Measurements from ENCODE around the gene HS6ST3. TPM values are rescaled to one million over a fixed set of nuclear protein-coding genes. Genes with fewer than 3 reads are reported as not detected.

HS6ST3 gene
- total and polyA plus RNA-seq, 2 donors (not counting 3 experiments of a cell fraction or from before 2014, with no cell fraction given), result 0.03 to 0.15 TPM

DNA sequence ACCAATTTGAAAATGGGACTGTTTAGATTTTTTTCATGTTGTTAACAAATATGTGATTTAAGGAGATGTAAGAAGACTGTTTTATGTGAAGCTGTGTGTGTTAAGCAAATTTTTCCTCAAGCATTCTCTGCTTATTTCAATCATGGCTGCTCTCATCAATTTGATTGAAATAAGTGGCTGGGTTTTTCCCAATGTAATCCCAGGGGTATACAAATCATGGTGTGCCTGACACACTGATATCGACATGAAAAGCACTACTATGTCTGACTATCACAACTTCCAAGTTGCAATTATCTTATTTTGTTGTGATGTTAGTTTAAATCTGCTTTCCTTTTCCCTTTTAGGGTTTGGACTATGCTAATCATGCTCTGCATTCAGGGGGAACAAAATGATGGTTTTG lies 283.7 kb downstream of the HS6ST3 start:
- no peak for DNase-seq (ENCODE audit: low read depth, low spot score)
- CTCF ChIA-PET, result no interaction called here
- intact Hi-C loops (cut with micrococcal nuclease), result no loop called here
- no peak overlapping the region for H3K27ac ChIP-seq (ENCODE audit: insufficient read depth, low read depth, low read length)
- no peak overlapping the region for H3K4me3 ChIP-seq (replicated peaks in 1 of 3; ENCODE audit: insufficient read depth in 1 of 3, low read depth in 1 of 3, low read length in 3 of 3)
- H3K9me3 ChIP-seq (replicated peaks; ENCODE audit: control insufficient read depth, insufficient read depth, low read length), result no peaks in the 10 kb centered on the region
- FAIRE-seq, result no peak
- no peaks in the 10 kb centered on the region for H3K27me3 ChIP-seq (ENCODE audit: control insufficient read depth in 2 of 2, insufficient read depth in 2 of 2, low read length in 2 of 2)
- H3K4me2 ChIP-seq (ENCODE audit: insufficient read depth, low read length), result no peak overlapping the region
- no peak overlapping the region for H2AFZ ChIP-seq (ENCODE audit: low read depth, low read length)
- POLR2A ChIA-PET, result no interaction called here
- no peaks in the 10 kb centered on the region for H3K36me3 ChIP-seq (ENCODE audit: control insufficient read depth in 2 of 2, extremely low read depth in 1 of 2, insufficient read depth in 2 of 2, low read length in 2 of 2)
- TF ChIP-seq EZH2 (IDR thresholded peaks at IDR 0.05; ENCODE audit: borderline replicate concordance, low read depth, low read length, severe bottlenecking), result no peak
- no peak for TF ChIP-seq MYC (IDR thresholded peaks at IDR 0.05; ENCODE audit: low read depth, low read length)
- TF ChIP-seq POLR2A (IDR thresholded peaks at IDR 0.05; ENCODE audit: low read depth, low read length), result no peak
- TF ChIP-seq, protein P1, sequence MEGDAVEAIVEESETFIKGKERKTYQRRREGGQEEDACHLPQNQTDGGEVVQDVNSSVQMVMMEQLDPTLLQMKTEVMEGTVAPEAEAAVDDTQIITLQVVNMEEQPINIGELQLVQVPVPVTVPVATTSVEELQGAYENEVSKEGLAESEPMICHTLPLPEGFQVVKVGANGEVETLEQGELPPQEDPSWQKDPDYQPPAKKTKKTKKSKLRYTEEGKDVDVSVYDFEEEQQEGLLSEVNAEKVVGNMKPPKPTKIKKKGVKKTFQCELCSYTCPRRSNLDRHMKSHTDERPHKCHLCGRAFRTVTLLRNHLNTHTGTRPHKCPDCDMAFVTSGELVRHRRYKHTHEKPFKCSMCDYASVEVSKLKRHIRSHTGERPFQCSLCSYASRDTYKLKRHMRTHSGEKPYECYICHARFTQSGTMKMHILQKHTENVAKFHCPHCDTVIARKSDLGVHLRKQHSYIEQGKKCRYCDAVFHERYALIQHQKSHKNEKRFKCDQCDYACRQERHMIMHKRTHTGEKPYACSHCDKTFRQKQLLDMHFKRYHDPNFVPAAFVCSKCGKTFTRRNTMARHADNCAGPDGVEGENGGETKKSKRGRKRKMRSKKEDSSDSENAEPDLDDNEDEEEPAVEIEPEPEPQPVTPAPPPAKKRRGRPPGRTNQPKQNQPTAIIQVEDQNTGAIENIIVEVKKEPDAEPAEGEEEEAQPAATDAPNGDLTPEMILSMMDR (IDR thresholded peaks at IDR 0.05; ENCODE audit: extremely low read depth in 1 of 2, insufficient read depth in 1 of 2, low read depth in 1 of 2, low read length in 2 of 2), result no peak
- no peak for TF ChIP-seq POLR2AphosphoS5 (IDR thresholded peaks at IDR 0.05; ENCODE audit: insufficient read depth, low read depth, low read length)
- no peak for TF ChIP-seq JUN (IDR thresholded peaks at IDR 0.05; ENCODE audit: borderline replicate concordance, insufficient read depth, insufficient read length, low read depth)
- TF ChIP-seq GATA2 (IDR thresholded peaks at IDR 0.05; ENCODE audit: insufficient read depth, insufficient read length, low read depth, low read length), result no peak
- TF ChIP-seq, protein P2, sequence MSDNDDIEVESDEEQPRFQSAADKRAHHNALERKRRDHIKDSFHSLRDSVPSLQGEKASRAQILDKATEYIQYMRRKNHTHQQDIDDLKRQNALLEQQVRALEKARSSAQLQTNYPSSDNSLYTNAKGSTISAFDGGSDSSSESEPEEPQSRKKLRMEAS (IDR thresholded peaks at IDR 0.05; ENCODE audit: insufficient read depth, insufficient read length), result no peak
- no peak for TF ChIP-seq FOS (IDR thresholded peaks at IDR 0.05; ENCODE audit: borderline replicate concordance, insufficient read depth, low read length)
- no peaks in the 10 kb centered on the region for H4K20me1 ChIP-seq (replicated peaks; ENCODE audit: control insufficient read depth, extremely low read depth, insufficient read depth, low read length)
- no peak overlapping the region for H3K9ac ChIP-seq (replicated peaks; ENCODE audit: extremely low read depth, insufficient read depth, low read length)
- no peaks in the 10 kb centered on the region for H3K4me1 ChIP-seq (ENCODE audit: control insufficient read depth, extremely low read depth, insufficient read depth, low read length)
- dilution Hi-C loops (cut with MboI; ENCODE audit: extremely low pct_ligation_motif_present, low sequenced_read_pairs), result no loop called here
- no peaks in the 10 kb centered on the region for H3K79me2 ChIP-seq (ENCODE audit: control insufficient read depth, insufficient read depth, low read length)
- no peaks in the 10 kb centered on the region for H3K9me1 ChIP-seq (replicated peaks; ENCODE audit: control insufficient read depth, extremely low read depth, insufficient read depth, low read length)
- no TSS peak for BruUV-seq (replicated peaks)

Data from endothelial cell of umbilical vein (primary cell).